ENCODE data around the gene PUS10. TPM values are rescaled to one million over a fixed set of nuclear protein-coding genes. Genes with fewer than 3 reads are reported as not detected.

The PUS10 gene
- total and polyA plus RNA-seq, 2 of the 8 experiments (the other 6 are each of a cell fraction or from before 2014, with no cell fraction given): 1.3 to 3.1 TPM

- TF ChIP-seq JUND (IDR thresholded peaks at IDR 0.05; ENCODE audit: low read length): no peak
- no peak for TF ChIP-seq CREB1 (IDR thresholded peaks at IDR 0.05)
- TF ChIP-seq SUZ12 (IDR thresholded peaks at IDR 0.05; ENCODE audit: low read length): no peak
- no peak for TF ChIP-seq SRF (IDR thresholded peaks at IDR 0.05; ENCODE audit: low read depth, low read length)
Measured at GRCh38 chr2:61015976-61016375, 2.1 kb downstream of the PUS10 start (continued).
